Astrocyte (in vitro differentiated cells and primary cell): Measurements from ENCODE around the gene F7.

Source experiments
- CTCF ChIP-seq: IDR thresholded peaks from 2 replicates; pipeline ENCODE4 v1.5.1; 2011; ENCODE audit warnings: low read depth, mild to moderate bottlenecking, inconsistent platforms, low read length, moderate library complexity; ENCODE audit not compliant: insufficient read depth
- EZH2 ChIP-seq: IDR thresholded peaks from 2 replicates; pipeline ENCODE4 v1.6.1; 2012; ENCODE audit warnings: mild to moderate bottlenecking, low read length, inconsistent platforms; ENCODE audit not compliant: insufficient read depth

- no peak for TF ChIP-seq CTCF
- TF ChIP-seq EZH2 = no peak
Measured at GRCh38 chr13:113058988-113059850, 46.4 kb upstream of the F7 start.
